DOHH2 (cell line): ENCODE results near the gene ARFIP1.
"Not testable (repeated sequence)": the region's sequence is repeated elsewhere in the genome, so short reads cannot be mapped to it uniquely, and the experiment has no call there.

Experiments
- H3F3A ChIP-seq: fragments of 200-600 bp; sonication (generic), shearing (Covaris generic); 2 replicates; pipeline ENCODE4 v1.6.0; 2016; ENCODE audit warnings: antibody characterized with exemption, mild to moderate bottlenecking; ENCODE audit not compliant: control insufficient read depth, insufficient read depth
- H3K27ac ChIP-seq: fragments of 200-600 bp; sonication (generic); 2 replicates; pipeline ENCODE4 v1.5.1; 2014; ENCODE audit warnings: low read depth, mild to moderate bottlenecking, low read length, moderate library complexity
- H3K27me3 ChIP-seq: fragments of 200-600 bp; sonication (generic); 2 replicates; pipeline ENCODE4 v1.6.1; 2014; ENCODE audit warnings: mild to moderate bottlenecking, low read length, mixed read lengths; ENCODE audit not compliant: control insufficient read depth
- H3K36me3 ChIP-seq: fragments of 200-600 bp; sonication (generic); 2 replicates; pipeline ENCODE4 v1.6.1; 2014; ENCODE audit warnings: mild to moderate bottlenecking, low read length, moderate library complexity, mixed read lengths; ENCODE audit not compliant: control insufficient read depth
- H3K4me1 ChIP-seq: fragments of 200-600 bp; sonication (generic); 2 replicates; pipeline ENCODE4 v1.6.1; 2014; ENCODE audit warnings: mild to moderate bottlenecking, low read length, mixed read lengths; ENCODE audit not compliant: control insufficient read depth
- H3K4me2 ChIP-seq: fragments of 200-600 bp; sonication (generic); 2 replicates; pipeline ENCODE4 v1.6.0; 2014; ENCODE audit warnings: mild to moderate bottlenecking, low read length, moderate library complexity
- H3K4me3 ChIP-seq: fragments of 200-600 bp; sonication (generic); 2 replicates; pipeline ENCODE4 v1.5.1; 2014; ENCODE audit warnings: mild to moderate bottlenecking, low read length, mixed read lengths
- H3K79me2 ChIP-seq: fragments of 200-600 bp; sonication (generic); 2 replicates; pipeline ENCODE4 v1.6.1; 2014; ENCODE audit warnings: mild to moderate bottlenecking, low read length, mixed read lengths; ENCODE audit not compliant: control insufficient read depth
- H3K9me2 ChIP-seq: fragments of 200-600 bp; sonication (generic); replicated peaks from 2 replicates; pipeline ENCODE4 v1.6.1; 2014; ENCODE audit warnings: mild to moderate bottlenecking, low read length, mixed read lengths; ENCODE audit not compliant: control insufficient read depth
- H3K9me3 ChIP-seq: fragments of 200-600 bp; sonication (generic); 2 replicates; pipeline ENCODE4 v1.6.1; 2014; ENCODE audit warnings: antibody characterized with exemption, low read length, mixed read lengths; ENCODE audit not compliant: control insufficient read depth, insufficient read depth
- H4K20me1 ChIP-seq: fragments of 200-600 bp; sonication (generic); 2 replicates; pipeline ENCODE4 v1.6.0; 2014; ENCODE audit warnings: low read depth, mild to moderate bottlenecking, antibody characterized with exemption, low read length, moderate library complexity; ENCODE audit not compliant: control insufficient read depth, insufficient read depth
- CTCF ChIP-seq: fragments of 200-600 bp; sonication (generic); IDR thresholded peaks from one replicate; pipeline ENCODE4 v1.5.1; 2014; ENCODE audit warnings: antibody characterized with exemption, mild to moderate bottlenecking, low read depth, low read length; ENCODE audit not compliant: poor library complexity, severe bottlenecking
- EZH2phosphoT487 ChIP-seq: fragments of 200-600 bp; sonication (generic); IDR thresholded peaks from 2 replicates; pipeline ENCODE4 v1.6.1; 2017; ENCODE audit warnings: borderline replicate concordance, mild to moderate bottlenecking, antibody characterized with exemption, low read length, moderate library complexity, mixed read lengths

The ARFIP1 gene

GRCh38 chr4:152828122-152828521, 48.4 kb downstream of the ARFIP1 start:
- no peaks in the 10 kb centered on the region for H4K20me1 ChIP-seq
- H3K79me2 ChIP-seq, result no peaks in the 10 kb centered on the region
- H3K36me3 ChIP-seq, result no peaks in the 10 kb centered on the region
- H3K27ac ChIP-seq, result no peak overlapping the region
- H3F3A ChIP-seq, result no peaks in the 10 kb centered on the region
- H3K4me2 ChIP-seq, result no peak overlapping the region
- no peak overlapping the region for H3K4me3 ChIP-seq
- no peak for TF ChIP-seq EZH2phosphoT487
- no peak for TF ChIP-seq CTCF
- no peaks in the 10 kb centered on the region for H3K27me3 ChIP-seq
- no peaks in the 10 kb centered on the region for H3K9me3 ChIP-seq
- H3K4me1 ChIP-seq, result no peaks in the 10 kb centered on the region
- H3K9me2 ChIP-seq, result no peaks in the 10 kb centered on the region

- no peaks in the 10 kb centered on the region for H3F3A ChIP-seq
- TF ChIP-seq EZH2phosphoT487, result no peak
- no peak for TF ChIP-seq CTCF
- H3K4me3 ChIP-seq, result no peak overlapping the region
- no peaks in the 10 kb centered on the region for H3K79me2 ChIP-seq
- no peaks in the 10 kb centered on the region for H3K9me2 ChIP-seq
- H3K9me3 ChIP-seq, result no peaks in the 10 kb centered on the region
- no peak overlapping the region for H3K4me2 ChIP-seq
- no peaks in the 10 kb centered on the region for H3K27me3 ChIP-seq
- H4K20me1 ChIP-seq, result no peaks in the 10 kb centered on the region
- no peak overlapping the region for H3K27ac ChIP-seq
- no peaks in the 10 kb centered on the region for H3K36me3 ChIP-seq
- H3K4me1 ChIP-seq, result no peaks in the 10 kb centered on the region
These were observed 51.7 kb downstream of the ARFIP1 start for GRCh38 chr4:152831416-152831815.

- no peak overlapping the region for H3K4me3 ChIP-seq
- no peaks in the 10 kb centered on the region for H3K79me2 ChIP-seq
- H4K20me1 ChIP-seq, result no peaks in the 10 kb centered on the region
- H3K4me2 ChIP-seq, result no peak overlapping the region
- H3K4me1 ChIP-seq, result no peaks in the 10 kb centered on the region
- H3K9me3 ChIP-seq, result peaks cover 5% of the 10 kb centered on the region; the same call in 1 of the 2 replicates
- TF ChIP-seq CTCF (no peak), EZH2phosphoT487 (no peak)
- H3K27me3 ChIP-seq, result no peaks in the 10 kb centered on the region
- no peaks in the 10 kb centered on the region for H3K36me3 ChIP-seq
- no peaks in the 10 kb centered on the region for H3K9me2 ChIP-seq
- no peak overlapping the region for H3K27ac ChIP-seq
- no peaks in the 10 kb centered on the region for H3F3A ChIP-seq
These were observed 57.2 kb downstream of the ARFIP1 start for GRCh38 chr4:152836936-152837335.

- H3K27me3 ChIP-seq, H4K20me1 ChIP-seq, H3K4me2 ChIP-seq, H3F3A ChIP-seq, H3K27ac ChIP-seq, H3K9me2 ChIP-seq, H3K4me1 ChIP-seq, H3K4me3 ChIP-seq, H3K9me3 ChIP-seq, H3K79me2 ChIP-seq, H3K36me3 ChIP-seq: not testable (repeated sequence)
These were observed 60.0 kb downstream of the ARFIP1 start for GRCh38 chr4:152839729-152840128.
